Gastrocnemius medialis (tissue), 4 donors: ENCODE data around the gene BEAN1. TPM values are rescaled to one million over a fixed set of nuclear protein-coding genes. Genes with fewer than 3 reads are reported as not detected.

ENCODE experiments used
- ATAC-seq, 2 donors: fragments of 150-250 bp; one replicate each; pipeline ENCODE4 v1.9.1; 2016
- DNase-seq, 2 donors: peaks; one replicate each; pipeline ENCODE4 v3.0.0-alpha.2; 2019
- H3K27ac ChIP-seq, 4 donors: fragments of 200-600 bp; sonication (generic); 1 replicate in 1 of 4; 2 replicates in 3 of 4; pipeline ENCODE4 v1.5.1; 2016 to 2018; ENCODE audit warnings: mild to moderate bottlenecking in 2 of 4, moderate library complexity in 1 of 4
- H3K27me3 ChIP-seq, 3 donors: fragments of 200-600 bp; sonication (generic) in 2 of 3; 1 replicate in 1 of 3; 2 replicates in 2 of 3; pipeline versions ENCODE4 v1.5.1 to v1.6.0; 2016 to 2019; ENCODE audit warnings: mild to moderate bottlenecking in 1 of 3, moderate library complexity in 1 of 3
- H3K36me3 ChIP-seq, 2 donors: fragments of 200-600 bp; sonication (generic) in 1 of 2; one replicate each; pipeline ENCODE4 v1.5.1; 2017 to 2018
- H3K4me1 ChIP-seq, 2 donors: fragments of 200-600 bp; sonication (generic) in 1 of 2; one replicate each; pipeline ENCODE4 v1.5.1; 2016 to 2017; ENCODE audit warnings: mild to moderate bottlenecking in 2 of 2
- H3K4me3 ChIP-seq, 4 donors: fragments of 200-600 bp; sonication (generic) in 3 of 4; 1 replicate in 1 of 4; 2 replicates in 3 of 4; pipeline ENCODE4 v1.5.1; 2016 to 2019; ENCODE audit warnings: mild to moderate bottlenecking in 2 of 4
- H3K9me3 ChIP-seq, 3 donors: fragments of 200-600 bp; sonication (generic) in 2 of 3; 1 replicate in 1 of 3; 2 replicates in 2 of 3; pipeline ENCODE4 v1.5.1; 2016 to 2019
- CTCF ChIP-seq, 5 experiments: fragments of 450-650 bp in 3 of 5; fragments of 200-600 bp in 2 of 5; sonication (generic) in 2 of 5; IDR thresholded peaks in 4 of 5; conservative IDR thresholded peaks in 1 of 5; 1 replicate in 4 of 5; 2 replicates in 1 of 5; pipeline ENCODE4 v1.5.1; 2016 to 2019; ENCODE audit warnings: antibody characterized with exemption in 5 of 5, mild to moderate bottlenecking in 3 of 5, moderate library complexity in 3 of 5
- POLR2A ChIP-seq, 2 donors: fragments of 450-650 bp; IDR thresholded peaks; one replicate each; pipeline ENCODE4 v1.6.1; 2017; ENCODE audit warnings: antibody characterized with exemption in 2 of 2, mild to moderate bottlenecking in 2 of 2, moderate library complexity in 2 of 2
- in situ Hi-C, 4 donors: fragments of 200-750 bp; cut with MboI; loops; one replicate each; pipeline versions ENCODE4 v1.15.0 to v1.8.0; 2017; ENCODE audit warnings: low sequenced_read_pairs in 4 of 4
- intact Hi-C: fragments of 100-400 bp; cut with DNase I; formaldehyde crosslinking; loops from one replicate; pipeline ENCODE4 v1.15.1; 2023; ENCODE audit warnings: low total_unique reads
- total RNA-seq, 4 donors: library from RNA; depleted of rRNA; stranded (reverse); fragments of >200 nt; gene quantifications; one replicate each; pipeline versions ENCODE4 v1.1.0 to v1.2.3, GENCODE V29; 2016

BEAN1 gene
- total RNA-seq, 4 donors from 2014 or later: not detected

- H3K4me1 ChIP-seq: no peaks in the 10 kb centered on the region
- intact Hi-C loops: no loop called here
- DNase-seq: no peak
Observed at GRCh38 chr16:66440970-66441369, 13.9 kb downstream of the BEAN1 start.

GRCh38 chr16:66441586-66442375 lies 14.7 kb downstream of the BEAN1 start:
- no peaks in the 10 kb centered on the region for H3K27me3 ChIP-seq
- intact Hi-C loops: no loop called here

More at GRCh38 chr16:66440970-66441369, 13.9 kb downstream of the BEAN1 start:
- Histone ChIP-seq H3K4me3 (no peak overlapping the region), H3K27me3 (no peaks in the 10 kb centered on the region), H3K36me3 (no peaks in the 10 kb centered on the region), H3K9me3 (no peaks in the 10 kb centered on the region), H3K27ac (no peak overlapping the region)
- no peak for TF ChIP-seq POLR2A (IDR thresholded peaks at IDR 0.05)
- no peak for TF ChIP-seq CTCF (IDR thresholded peaks at IDR 0.05 in 4 of 5, conservative IDR thresholded peaks at IDR 0.05 in 1 of 5)
- ATAC-seq: no peak
- in situ Hi-C loops: no loop called here

GRCh38 chr16:66442502-66443268 lies 15.6 kb downstream of the BEAN1 start:
- intact Hi-C loops (no loop called here), in situ Hi-C loops (no loop called here)
- Histone ChIP-seq H3K27ac (no peak overlapping the region), H3K27me3 (no peaks in the 10 kb centered on the region), H3K36me3 (no peaks in the 10 kb centered on the region), H3K4me3 (no peak overlapping the region), H3K9me3 (no peaks in the 10 kb centered on the region), H3K4me1 (no peaks in the 10 kb centered on the region)
- no peak for TF ChIP-seq CTCF (IDR thresholded peaks at IDR 0.05 in 4 of 5, conservative IDR thresholded peaks at IDR 0.05 in 1 of 5)
- TF ChIP-seq POLR2A (IDR thresholded peaks at IDR 0.05): no peak
- no peak for ATAC-seq
- no peak for DNase-seq

More at GRCh38 chr16:66441586-66442375, 14.7 kb downstream of the BEAN1 start:
- H3K4me1 ChIP-seq: no peaks in the 10 kb centered on the region
- H3K27ac ChIP-seq: no peak overlapping the region
- no peak for DNase-seq
- no peaks in the 10 kb centered on the region for H3K9me3 ChIP-seq
- H3K4me3 ChIP-seq: no peak overlapping the region
- no peak for TF ChIP-seq CTCF (IDR thresholded peaks at IDR 0.05 in 4 of 5, conservative IDR thresholded peaks at IDR 0.05 in 1 of 5)
- TF ChIP-seq POLR2A (IDR thresholded peaks at IDR 0.05): no peak
- in situ Hi-C loops: no loop called here
- no peaks in the 10 kb centered on the region for H3K36me3 ChIP-seq
- no peak for ATAC-seq

- no peak overlapping the region for H3K27ac ChIP-seq
- in situ Hi-C loops: no loop called here
- H3K9me3 ChIP-seq: no peaks in the 10 kb centered on the region
- no peaks in the 10 kb centered on the region for H3K36me3 ChIP-seq
- no peak for TF ChIP-seq POLR2A (IDR thresholded peaks at IDR 0.05)
- no peak for TF ChIP-seq CTCF (IDR thresholded peaks at IDR 0.05 in 4 of 5, conservative IDR thresholded peaks at IDR 0.05 in 1 of 5)
- DNase-seq: no peak
- intact Hi-C loops: no loop called here
- H3K4me3 ChIP-seq: no peak overlapping the region
- no peak for ATAC-seq
- no peaks in the 10 kb centered on the region for H3K4me1 ChIP-seq
- no peaks in the 10 kb centered on the region for H3K27me3 ChIP-seq
Observed at GRCh38 chr16:66443269-66443652, 16.2 kb downstream of the BEAN1 start.
